Subcutaneous adipose tissue (tissue), 4 donors: Measurements from ENCODE around the gene JUNB. TPM values are rescaled to one million over a fixed set of nuclear protein-coding genes. Genes with fewer than 3 reads are reported as not detected.

Experiments
- total RNA-seq, 4 donors: library from RNA; depleted of rRNA; stranded (reverse); fragments of >200 nt; gene quantifications; one replicate each; pipeline ENCODE4 v1.1.0, GENCODE V29; 2016
- TF ChIP-seq, protein P1 (sequence below): fragments of 450-650 bp; IDR thresholded peaks from one replicate; pipeline ENCODE4 v1.5.1; 2016; ENCODE audit warnings: low read depth, mild to moderate bottlenecking, control low read depth, antibody characterized with exemption, moderate library complexity

Gene JUNB
- total RNA-seq = 100 to 1,000 TPM in 3 of 4 donors, 10 to 100 TPM in 1; 77.6 to 304 (median 155) TPM

DNA sequence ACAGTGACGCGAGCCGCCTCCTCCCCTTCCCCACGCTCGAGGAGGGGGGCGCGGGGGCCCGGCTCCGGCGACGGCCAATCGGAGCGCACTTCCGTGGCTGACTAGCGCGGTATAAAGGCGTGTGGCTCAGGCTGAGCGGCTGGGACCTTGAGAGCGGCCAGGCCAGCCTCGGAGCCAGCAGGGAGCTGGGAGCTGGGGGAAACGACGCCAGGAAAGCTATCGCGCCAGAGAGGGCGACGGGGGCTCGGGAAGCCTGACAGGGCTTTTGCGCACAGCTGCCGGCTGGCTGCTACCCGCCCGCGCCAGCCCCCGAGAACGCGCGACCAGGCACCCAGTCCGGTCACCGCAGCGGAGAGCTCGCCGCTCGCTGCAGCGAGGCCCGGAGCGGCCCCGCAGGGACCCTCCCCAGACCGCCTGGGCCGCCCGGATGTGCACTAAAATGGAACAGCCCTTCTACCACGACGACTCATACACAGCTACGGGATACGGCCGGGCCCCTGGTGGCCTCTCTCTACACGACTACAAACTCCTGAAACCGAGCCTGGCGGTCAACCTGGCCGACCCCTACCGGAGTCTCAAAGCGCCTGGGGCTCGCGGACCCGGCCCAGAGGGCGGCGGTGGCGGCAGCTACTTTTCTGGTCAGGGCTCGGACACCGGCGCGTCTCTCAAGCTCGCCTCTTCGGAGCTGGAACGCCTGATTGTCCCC, at the start of gene JUNB:
Gene JUNB (plus strand): TSS at position 142 of the 706 bp plus-strand sequence. CDS start 286 bp downstream, at position 428.
- TF ChIP-seq, protein P1, sequence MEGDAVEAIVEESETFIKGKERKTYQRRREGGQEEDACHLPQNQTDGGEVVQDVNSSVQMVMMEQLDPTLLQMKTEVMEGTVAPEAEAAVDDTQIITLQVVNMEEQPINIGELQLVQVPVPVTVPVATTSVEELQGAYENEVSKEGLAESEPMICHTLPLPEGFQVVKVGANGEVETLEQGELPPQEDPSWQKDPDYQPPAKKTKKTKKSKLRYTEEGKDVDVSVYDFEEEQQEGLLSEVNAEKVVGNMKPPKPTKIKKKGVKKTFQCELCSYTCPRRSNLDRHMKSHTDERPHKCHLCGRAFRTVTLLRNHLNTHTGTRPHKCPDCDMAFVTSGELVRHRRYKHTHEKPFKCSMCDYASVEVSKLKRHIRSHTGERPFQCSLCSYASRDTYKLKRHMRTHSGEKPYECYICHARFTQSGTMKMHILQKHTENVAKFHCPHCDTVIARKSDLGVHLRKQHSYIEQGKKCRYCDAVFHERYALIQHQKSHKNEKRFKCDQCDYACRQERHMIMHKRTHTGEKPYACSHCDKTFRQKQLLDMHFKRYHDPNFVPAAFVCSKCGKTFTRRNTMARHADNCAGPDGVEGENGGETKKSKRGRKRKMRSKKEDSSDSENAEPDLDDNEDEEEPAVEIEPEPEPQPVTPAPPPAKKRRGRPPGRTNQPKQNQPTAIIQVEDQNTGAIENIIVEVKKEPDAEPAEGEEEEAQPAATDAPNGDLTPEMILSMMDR = no peak

DNA sequence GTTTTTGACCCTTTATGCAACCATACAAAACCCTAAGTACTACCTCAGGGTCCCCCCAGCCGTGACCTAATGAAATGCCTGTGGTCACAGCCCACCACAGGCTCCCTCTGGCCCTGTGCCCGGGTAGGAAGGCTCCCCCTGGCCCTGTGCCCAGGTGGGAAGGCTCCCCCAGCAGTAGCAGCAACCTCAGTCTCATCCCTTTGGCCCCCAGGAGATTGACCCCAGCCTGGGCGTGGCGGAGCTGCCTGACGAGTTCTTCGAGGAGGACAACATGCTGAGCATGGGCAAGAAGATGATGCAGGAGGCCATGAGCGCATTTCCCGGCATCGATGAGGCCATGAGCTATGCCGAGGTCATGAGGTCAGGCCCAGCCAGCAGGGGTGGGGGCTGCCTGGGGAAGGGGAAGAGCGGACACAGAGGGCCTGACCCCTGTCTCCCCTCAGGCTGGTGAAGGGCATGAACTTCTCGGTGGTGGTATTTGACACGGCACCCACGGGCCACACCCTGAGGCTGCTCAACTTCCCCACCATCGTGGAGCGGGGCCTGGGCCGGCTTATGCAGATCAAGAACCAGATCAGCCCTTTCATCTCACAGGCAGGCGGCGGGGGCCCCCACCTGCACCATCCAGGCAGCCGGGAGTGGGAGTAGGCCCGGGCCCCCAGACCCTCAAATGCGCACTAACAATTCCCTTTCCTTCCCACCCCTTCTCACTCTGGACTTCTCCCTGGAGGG, 46.0 kb upstream of the JUNB start:
- TF ChIP-seq, protein P1 = no peak

DNA sequence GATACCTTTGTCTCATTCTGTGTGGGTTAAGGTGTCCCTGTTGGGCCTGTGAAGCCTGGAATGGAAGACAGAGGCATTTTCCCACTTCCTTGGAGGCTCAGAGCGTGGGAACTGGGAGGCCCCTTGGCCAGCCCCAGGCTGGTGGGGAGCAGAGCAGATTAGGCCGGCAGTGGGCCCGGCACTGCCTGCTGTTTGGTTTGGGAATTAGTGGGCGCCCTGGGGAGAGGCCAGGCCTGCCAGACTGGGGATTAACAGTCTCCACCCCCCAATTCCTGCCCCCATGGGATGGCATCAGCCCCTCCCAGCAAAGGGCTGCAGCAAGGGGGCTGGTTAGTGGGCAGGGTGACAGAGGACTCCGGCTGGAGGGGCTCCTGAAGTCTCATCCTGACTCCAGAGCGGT, 42.8 kb upstream of the JUNB start:
- TF ChIP-seq, protein P1 = no peak

DNA sequence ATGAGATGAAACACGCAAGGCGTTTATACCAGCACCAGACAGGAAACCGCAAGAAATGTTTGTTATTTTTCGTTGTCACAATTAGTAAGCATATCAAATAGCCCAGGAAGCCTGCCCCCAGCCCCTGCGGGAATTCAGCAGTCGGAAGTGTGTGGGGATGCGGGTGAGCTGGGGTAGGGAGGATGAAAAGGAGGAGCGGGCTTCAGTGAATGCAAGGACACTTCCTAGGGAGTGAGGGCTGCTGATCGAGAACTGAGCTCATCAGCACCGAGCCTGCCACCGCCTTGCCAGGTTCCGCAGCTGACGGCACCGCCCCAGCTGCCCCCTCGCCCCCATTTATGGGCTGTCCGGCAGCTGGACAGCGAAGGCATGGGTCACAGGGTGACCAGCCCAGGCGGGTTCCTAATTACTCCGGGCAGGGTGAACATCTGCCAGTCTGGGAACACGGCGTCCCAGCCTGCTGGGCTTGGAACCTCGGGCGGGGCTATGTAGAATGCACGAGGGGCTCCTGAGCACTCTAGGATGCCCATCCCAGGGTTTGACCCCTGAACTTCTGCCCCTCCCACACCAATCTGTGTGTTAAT, 41.3 kb upstream of the JUNB start:
- TF ChIP-seq, protein P1 = no peak

DNA sequence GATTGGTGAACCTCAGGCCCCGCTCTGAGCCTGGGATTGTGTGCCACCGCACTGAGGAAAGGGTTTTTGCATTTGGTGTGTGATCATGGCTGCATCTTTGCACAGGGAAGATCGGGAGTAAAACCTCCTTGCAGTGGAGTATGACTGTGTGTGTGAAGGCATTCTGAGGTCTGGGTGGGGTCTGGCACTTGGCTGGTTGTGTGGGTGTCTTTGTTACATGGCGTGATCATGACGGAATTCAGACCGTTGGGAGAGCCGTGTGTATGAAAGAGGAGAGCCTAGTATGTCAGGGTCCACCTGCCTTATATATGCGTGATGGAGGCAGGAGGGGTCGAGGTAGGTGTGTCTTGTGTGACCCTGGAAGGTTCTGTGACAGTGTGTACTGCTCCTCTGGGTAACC, 40.4 kb upstream of the JUNB start:
- TF ChIP-seq, protein P1 = no peak

DNA sequence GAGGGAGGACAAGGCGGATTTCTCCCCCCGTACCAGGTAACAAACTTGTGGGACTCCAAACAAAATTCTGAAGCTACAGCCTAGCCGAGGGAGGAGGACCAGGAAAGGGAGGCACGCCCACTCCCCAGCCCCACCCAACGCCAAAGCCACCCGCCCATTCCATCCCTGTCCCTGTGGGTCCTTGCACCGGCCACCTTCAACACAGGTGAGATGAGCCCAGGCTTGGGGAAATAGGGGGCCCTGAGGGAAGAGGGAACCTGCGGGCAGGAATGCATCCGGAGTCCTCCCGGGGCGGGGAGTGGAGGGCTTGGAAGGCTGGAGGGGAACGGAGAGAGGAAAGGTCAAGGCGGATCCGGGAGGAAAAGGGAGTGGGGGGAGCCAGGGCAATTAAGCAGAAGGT, 39.7 kb upstream of the JUNB start, which contains the start of gene BEST2:
Gene BEST2 (plus strand): TSS at position 157 of the 400 bp plus-strand sequence. CDS start 802 bp downstream, outside the sequence.
- TF ChIP-seq, protein P1 = no peak
